Measurements from ENCODE around the gene GRAMD4.

The GRAMD4 gene

GRCh38 chr22:46695346-46696228, 75.4 kb downstream of the GRAMD4 start:
- DNase-seq, result no peak

GRCh38 chr22:46696229-46696518, 76.0 kb downstream of the GRAMD4 start:
- DNase-seq, result no peak

GRCh38 chr22:46696614-46697013, 76.4 kb downstream of the GRAMD4 start:
- DNase-seq, result no peak

GRCh38 chr22:46697811-46698515, 77.8 kb downstream of the GRAMD4 start:
- DNase-seq, result no peak

GRCh38 chr22:46699091-46699490, 78.9 kb downstream of the GRAMD4 start:
- no peak for DNase-seq

GRCh38 chr22:46701262-46701661, 81.1 kb downstream of the GRAMD4 start:
- DNase-seq, result no peak

- no peak for DNase-seq
Observed at GRCh38 chr22:46703171-46703995, 83.2 kb downstream of the GRAMD4 start.

- no peak for DNase-seq
Observed at GRCh38 chr22:46703996-46704370, 83.8 kb downstream of the GRAMD4 start.

- no peak for DNase-seq
Observed at GRCh38 chr22:46706060-46706459, 85.9 kb downstream of the GRAMD4 start.

- no peak for DNase-seq
Observed at GRCh38 chr22:46707305-46707704, 87.1 kb downstream of the GRAMD4 start.

GRCh38 chr22:46707827-46708570, 87.8 kb downstream of the GRAMD4 start:
- DNase-seq, result no peak

- DNase-seq, result no peak
Observed at GRCh38 chr22:46708766-46709330, 88.7 kb downstream of the GRAMD4 start.

- no peak for DNase-seq
Observed at GRCh38 chr22:46710806-46711205, 90.6 kb downstream of the GRAMD4 start.

- DNase-seq, result no peak
Observed at GRCh38 chr22:46712288-46712687, 92.1 kb downstream of the GRAMD4 start.

- DNase-seq, result no peak
Observed at GRCh38 chr22:46714550-46714949, 94.4 kb downstream of the GRAMD4 start.

GRCh38 chr22:46719921-46720320, 99.7 kb downstream of the GRAMD4 start:
- no peak for DNase-seq

- DNase-seq, result no peak
Observed at GRCh38 chr22:46721501-46722085, 101.4 kb downstream of the GRAMD4 start.

- DNase-seq, result no peak
Observed at GRCh38 chr22:46723882-46724281, 103.7 kb downstream of the GRAMD4 start.

GRCh38 chr22:46725096-46725495, 104.9 kb downstream of the GRAMD4 start:
- DNase-seq, result no peak

GRCh38 chr22:46726066-46726985, 106.1 kb downstream of the GRAMD4 start:
- no peak for DNase-seq

- no peak for DNase-seq
Observed at GRCh38 chr22:46726986-46727317, 106.8 kb downstream of the GRAMD4 start.
